ENCODE data around the gene IQCE. TPM values are rescaled to one million over a fixed set of nuclear protein-coding genes. Genes with fewer than 3 reads are reported as not detected.

IQCE gene
- total and polyA plus RNA-seq, 8 donors = 14.7 to 25.1 (median 19.1) TPM

- TF ChIP-seq CTCF (IDR thresholded peaks at IDR 0.05) = no peak
- no peak overlapping the region for H3K27ac ChIP-seq
- intact Hi-C loops (cut with DNase I) = no loop called here
- DNase-seq (peak in 2 of 4 donors; percentile 89 to 97), ATAC-seq (no peak)
- no peaks in the 10 kb centered on the region for H3K36me3 ChIP-seq
- no peak overlapping the region for H3K4me3 ChIP-seq
- H3K9me3 ChIP-seq = no peaks in the 10 kb centered on the region
- H3K4me1 ChIP-seq = peaks cover 17 to 33% of the 10 kb centered on the region in 2 donors
- H3K27me3 ChIP-seq = no peaks in the 10 kb centered on the region
These were observed 63.3 kb downstream of the IQCE start for GRCh38 chr7:2621948-2622640.

- Histone ChIP-seq H3K36me3 (no peaks in the 10 kb centered on the region), H3K4me3 (no peak overlapping the region), H3K27me3 (no peaks in the 10 kb centered on the region), H3K27ac (no peak overlapping the region), H3K4me1 (peaks cover 17 to 33% of the 10 kb centered on the region in 2 donors), H3K9me3 (no peaks in the 10 kb centered on the region)
- ATAC-seq (peak; percentile 75), DNase-seq (peak in 2 of 4 donors; percentile 72 to 82)
- no peak for TF ChIP-seq CTCF (IDR thresholded peaks at IDR 0.05)
- intact Hi-C loops (cut with DNase I) = no loop called here
These were observed 64.3 kb downstream of the IQCE start for GRCh38 chr7:2622869-2623697.

GRCh38 chr7:2623698-2624014 is 64.9 kb downstream of the IQCE start:
- no peak overlapping the region for H3K4me3 ChIP-seq
- no peak for ATAC-seq
- no peaks in the 10 kb centered on the region for H3K36me3 ChIP-seq
- TF ChIP-seq CTCF (IDR thresholded peaks at IDR 0.05) = no peak
- DNase-seq = no peak
- no peaks in the 10 kb centered on the region for H3K9me3 ChIP-seq
- no peak overlapping the region for H3K27ac ChIP-seq
- no peaks in the 10 kb centered on the region for H3K27me3 ChIP-seq
- H3K4me1 ChIP-seq = peaks cover 14 to 33% of the 10 kb centered on the region in 2 donors
- intact Hi-C loops (cut with DNase I) = no loop called here

GRCh38 chr7:2624293-2624886 is 65.6 kb downstream of the IQCE start:
- Histone ChIP-seq H3K27ac (no peak overlapping the region), H3K36me3 (no peaks in the 10 kb centered on the region), H3K4me3 (no peak overlapping the region), H3K9me3 (no peaks in the 10 kb centered on the region), H3K4me1 (peaks cover 12 to 33% of the 10 kb centered on the region in 2 donors), H3K27me3 (no peaks in the 10 kb centered on the region)
- ATAC-seq = no peak
- intact Hi-C loops (cut with DNase I) = no loop called here
- no peak for TF ChIP-seq CTCF (IDR thresholded peaks at IDR 0.05)
- DNase-seq = peak in 1 of 4 donors; percentile 66

Measured in left lung (tissue), 10 donors.